Activated T-cell treated with anti-CD3 and anti-CD28 coated beads, Interleukin-2, amount 50 U/mL, for 1 hour (primary cell): Measurements from ENCODE around the gene ITPKB.
A peak's percentile ranks its signal among the peaks of the same experiment; 100 is the strongest.

Experiments
- DNase-seq: peaks from one replicate; pipeline ENCODE4 v3.0.0-alpha.2; 2020

ITPKB gene

DNA sequence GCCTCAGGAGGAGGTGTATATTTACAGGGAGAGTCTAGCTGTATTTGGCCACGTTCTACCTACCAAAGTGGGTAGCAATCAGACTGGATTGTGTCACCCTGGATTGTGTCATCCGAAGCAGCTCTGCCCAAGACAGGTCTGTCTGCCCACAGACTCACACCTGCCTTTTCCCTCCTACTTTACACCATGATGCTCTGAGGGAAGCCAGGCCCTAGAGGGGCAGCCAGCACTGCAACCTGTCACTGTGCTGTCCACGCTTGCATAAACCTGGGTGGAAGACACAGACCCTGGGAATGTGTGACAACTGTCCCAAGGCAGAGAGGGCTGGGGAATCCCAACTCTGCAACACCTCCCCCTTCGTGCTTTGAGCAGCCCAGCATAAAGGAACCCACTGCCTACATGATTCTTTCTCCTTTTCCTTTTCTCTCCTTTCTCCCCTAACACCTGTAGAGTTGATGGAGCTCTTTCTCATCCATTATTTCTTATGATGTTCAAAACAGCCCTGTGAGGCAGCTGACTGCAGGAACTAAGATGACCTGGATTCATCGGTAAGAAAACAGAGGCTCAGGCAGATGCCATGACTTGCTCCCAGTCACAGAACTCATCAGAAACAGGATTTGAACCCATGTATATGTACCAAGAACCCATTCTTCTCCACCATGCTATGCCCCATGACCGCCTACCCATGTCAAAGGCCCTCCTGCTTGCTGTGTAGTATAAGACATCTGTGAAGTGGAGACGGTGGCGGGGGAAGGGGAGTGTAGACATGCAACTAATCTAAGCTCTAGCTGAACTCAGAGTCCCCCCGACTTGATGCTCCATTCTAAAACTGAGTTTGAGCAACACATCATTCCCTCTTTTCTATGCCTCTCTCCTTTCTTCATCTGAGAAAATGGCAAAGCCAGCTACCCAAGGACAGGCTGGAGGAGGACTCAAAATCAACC lies 55.9 kb downstream of the ITPKB start:
- DNase-seq = peak; percentile 51

DNA sequence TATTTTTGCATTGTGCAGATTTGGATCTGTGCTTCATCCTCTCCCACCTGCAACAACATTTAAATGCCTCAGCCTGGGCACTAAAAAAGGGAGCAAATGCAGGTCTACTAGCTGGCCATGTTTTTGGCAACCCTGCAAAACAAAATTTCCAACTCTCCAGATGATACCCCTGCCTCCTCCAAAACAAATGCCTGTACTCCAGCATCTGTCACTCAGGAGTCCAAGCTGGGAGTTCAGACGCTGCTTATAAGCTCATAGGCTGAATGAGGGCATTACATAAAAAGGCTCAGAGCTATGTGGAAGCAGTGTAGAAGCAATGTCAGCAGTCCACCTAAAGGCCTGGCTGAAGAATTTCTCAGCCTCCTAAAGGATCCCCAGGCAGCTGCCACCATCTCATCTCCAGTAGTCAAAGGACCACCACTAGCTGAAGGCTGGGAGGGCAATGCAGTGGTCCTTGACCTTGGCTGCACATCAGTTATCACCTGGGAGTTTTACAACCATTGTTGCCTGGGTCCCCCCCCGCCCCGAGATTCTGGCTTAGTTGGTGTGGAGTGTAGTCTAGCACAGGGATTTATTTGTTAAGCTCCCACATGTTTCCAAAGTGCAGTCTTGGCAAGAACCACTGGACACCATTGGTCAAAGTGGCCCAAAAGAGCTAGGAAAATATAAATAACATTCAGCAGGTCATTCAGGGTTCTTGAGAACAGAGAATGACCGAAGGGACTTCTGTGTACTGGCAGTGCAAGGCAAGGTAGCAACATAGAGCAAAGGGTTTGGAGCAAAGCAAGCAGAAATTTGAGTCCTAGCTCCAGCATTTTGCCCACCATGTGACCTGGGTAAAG lies 57.2 kb downstream of the ITPKB start:
- peak; percentile 17 for DNase-seq

DNA sequence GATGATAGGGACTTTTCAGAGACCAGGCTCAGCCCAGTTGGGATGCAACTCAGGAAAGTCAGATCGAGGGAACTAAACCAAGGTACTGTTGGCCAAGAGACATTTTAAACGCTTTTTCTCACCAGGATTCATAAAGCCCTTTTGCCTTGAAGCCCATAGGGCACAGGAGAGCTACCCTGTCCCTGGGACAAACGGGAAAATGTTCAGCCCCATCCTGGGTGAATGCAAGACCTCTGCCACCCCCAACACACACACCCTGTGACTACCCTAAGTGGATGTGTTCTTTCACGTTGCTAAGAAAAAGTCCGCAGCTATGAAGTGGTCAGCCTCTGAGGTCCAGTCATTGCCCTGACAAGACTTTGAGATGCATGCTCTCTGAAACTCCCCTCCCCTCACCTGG lies 58.4 kb downstream of the ITPKB start:
- peak; percentile 18 for DNase-seq

DNA sequence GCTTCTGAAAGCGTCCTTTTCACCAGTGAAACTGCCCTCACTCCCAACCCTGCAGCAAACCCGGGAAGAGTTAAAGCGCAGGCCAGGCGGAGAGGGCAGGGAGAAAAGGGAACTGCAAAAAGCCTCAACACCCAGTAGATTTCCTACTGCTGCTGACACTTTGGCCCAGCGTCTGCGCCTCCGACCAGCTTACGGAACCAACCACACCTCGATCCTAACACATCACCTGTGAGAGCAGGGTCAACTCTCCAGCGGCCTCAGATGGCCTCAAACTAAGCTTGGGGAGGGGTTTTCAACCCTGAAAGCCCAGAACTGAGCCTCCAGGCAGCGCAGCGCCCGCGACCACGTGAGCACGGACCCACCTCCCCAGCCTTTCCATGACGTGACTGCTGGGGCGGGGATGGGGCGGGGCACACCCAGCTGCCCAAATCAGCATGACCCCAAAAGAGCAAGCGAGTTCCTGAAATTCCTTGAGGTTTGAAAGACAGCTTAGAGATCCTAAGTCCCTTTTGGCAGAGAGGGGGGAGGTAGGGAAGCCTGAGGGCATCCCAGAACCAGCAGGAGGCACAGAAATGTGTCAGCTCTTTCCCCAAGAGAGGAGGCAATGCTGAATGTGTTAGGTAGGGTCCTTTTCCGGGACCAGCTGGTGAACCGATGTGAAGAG lies 59.1 kb downstream of the ITPKB start:
- DNase-seq = peak; percentile 87

DNA sequence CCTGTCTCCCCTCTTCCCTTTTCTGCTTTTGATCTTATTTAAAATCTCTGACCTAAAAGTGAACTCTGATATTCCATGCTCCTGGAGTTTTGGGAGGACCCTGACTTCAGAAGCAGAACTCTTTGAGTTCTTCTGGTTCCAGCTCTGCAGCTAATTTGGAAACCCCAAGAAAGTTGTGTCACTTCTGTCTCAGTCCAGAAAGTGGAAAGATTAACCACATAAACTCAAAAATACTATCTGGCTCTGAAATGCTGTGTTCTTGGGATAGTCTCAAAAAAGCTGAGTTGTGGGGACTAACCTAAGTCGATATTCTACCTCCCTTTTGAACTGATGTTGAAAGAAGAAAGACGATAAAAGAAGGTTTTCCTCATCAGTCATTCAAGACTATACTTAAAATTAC lies 59.8 kb downstream of the ITPKB start:
- no peak for DNase-seq

GRCh38 chr1:226678701-226679100 lies 60.4 kb downstream of the ITPKB start:
- DNase-seq = peak; percentile 53

DNA sequence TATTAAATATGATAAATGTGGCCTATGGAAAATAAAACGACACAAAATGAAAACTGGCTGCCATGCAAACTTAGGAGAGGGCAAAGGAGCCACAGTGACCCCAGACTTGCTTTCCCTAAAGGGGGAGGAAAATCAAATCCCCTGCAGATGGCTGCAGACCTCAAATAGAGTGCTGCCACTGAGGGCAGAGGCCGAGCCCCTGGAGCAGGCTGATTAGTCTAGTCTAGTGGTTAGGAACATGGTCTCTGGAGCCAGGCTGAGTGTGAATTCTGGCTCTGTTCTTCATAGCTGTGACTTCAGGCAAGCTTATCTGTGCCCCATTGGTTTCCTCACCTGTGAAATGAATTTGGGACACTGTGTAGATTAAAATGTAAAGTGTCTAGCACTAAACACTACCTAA lies 60.8 kb downstream of the ITPKB start:
- DNase-seq = peak; percentile 23

- peak; percentile 74 for DNase-seq
Observed at GRCh38 chr1:226677027-226678020, 61.8 kb downstream of the ITPKB start.

DNA sequence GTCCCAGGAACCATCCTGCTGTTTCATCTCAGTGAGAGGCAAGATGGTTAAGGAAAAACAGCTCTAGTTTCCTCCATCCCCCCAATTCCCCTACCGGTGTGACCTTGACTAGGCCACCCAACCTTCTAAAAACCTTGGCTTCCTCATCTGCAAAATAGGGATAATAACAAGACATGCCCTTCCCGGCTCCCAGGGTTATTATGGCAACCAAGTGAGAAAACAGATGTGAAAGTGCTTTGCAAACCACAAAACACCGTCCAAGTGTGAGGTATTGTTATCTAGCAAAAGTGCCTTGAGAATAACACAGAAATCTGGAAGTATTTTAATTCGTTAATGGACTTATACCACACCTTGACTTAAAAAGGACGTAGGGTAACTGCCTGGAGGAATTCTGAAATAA lies 62.7 kb downstream of the ITPKB start:
- DNase-seq = no peak

GRCh38 chr1:226675715-226676357 lies 63.2 kb downstream of the ITPKB start:
- peak; percentile 19 for DNase-seq

- DNase-seq = peak; percentile 69
Observed at GRCh38 chr1:226674892-226675714, 64.0 kb downstream of the ITPKB start.

DNA sequence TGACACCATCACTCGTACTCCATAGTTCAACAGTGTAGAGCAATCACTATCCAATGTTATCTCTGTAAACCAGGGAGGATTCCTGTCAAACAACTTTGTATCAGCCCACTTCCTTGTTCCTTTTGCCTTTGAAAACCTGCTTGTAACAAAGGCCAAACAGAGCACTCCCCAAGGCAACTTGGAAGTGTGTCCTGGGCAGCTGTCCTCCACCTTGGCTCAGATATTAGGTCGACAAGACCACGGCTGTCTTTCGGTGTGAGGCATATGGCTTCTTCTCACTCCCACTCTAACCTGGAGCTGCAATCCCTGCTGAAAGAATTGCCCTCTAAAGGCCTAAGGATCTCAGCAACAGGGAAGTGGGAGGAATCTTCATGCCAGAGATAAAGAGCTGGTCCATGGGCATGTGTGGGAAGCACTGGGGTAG lies 66.7 kb downstream of the ITPKB start:
- peak; percentile 16 for DNase-seq

DNA sequence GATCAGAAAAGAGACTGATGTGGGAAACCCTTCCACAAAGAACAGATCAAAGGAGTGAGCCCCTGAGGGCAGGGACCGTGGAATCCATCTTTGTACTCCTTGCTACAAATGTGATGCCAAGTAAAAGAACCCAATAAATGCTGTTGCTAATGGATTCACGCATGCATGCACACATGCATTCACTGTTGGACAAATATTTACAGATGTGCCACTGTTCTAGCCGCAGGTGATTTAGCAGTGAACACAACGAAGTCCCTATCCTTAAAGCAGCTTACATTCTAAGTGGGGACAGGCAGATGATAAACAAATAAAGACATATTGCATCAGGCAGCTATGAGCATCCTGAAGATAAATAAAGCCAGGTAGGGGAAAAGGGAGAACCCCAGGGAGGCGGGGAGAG lies 67.8 kb downstream of the ITPKB start:
- no peak for DNase-seq

DNA sequence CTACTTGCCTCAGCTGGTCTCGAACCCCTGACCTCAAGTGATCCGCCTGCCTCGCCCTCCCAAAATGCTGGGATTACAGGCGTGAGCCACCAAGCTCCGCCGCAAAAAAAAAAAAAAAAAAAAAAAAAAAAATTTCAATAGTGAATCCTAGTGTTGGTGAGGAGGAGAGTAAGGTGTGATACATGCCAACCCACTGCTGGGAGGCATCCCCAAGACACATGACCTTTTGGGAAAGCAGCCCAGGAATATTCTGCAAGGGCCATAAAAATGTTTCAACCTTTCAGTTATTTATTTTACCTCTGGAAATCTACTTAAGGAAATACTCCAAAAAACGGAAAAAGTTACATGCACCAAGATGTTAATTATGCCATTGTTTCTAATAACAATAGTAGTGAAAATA lies 69.0 kb downstream of the ITPKB start:
- DNase-seq = no peak

- DNase-seq = peak; percentile 12
Observed at GRCh38 chr1:226668173-226668560, 70.9 kb downstream of the ITPKB start.

- DNase-seq = no peak
Observed at GRCh38 chr1:226666692-226667091, 72.4 kb downstream of the ITPKB start.

GRCh38 chr1:226666164-226666506 lies 72.9 kb downstream of the ITPKB start:
- no peak for DNase-seq

DNA sequence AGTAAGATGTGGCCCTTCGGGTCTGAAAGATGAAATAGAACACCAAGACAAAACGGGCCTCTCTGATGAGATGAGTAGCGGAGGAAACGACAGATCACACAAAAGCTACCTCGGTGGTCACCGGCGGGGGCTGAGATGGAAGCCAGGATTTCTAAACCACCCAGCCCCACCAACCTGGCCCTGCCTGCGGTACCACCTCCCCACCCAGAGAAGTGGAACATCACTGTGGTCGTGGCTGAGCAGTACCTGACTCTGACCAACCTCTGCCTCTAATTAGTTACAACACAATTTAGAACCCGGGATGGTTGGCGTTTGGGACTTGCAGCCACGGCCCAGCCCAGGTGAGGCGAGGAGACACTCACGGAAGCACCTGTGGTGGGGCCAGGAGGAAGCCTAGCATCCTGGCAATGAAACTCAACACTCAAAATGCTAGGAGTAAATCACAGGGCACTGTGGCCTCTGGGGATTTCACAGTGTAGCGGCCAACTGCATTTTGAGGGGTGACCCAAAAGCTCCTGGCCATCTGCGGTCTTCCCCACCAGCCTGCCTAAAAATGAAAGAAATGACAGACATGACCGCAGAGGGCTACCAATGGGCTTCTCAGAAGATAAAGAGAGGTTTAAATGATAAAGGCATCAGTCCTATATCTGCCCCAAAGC lies 73.4 kb downstream of the ITPKB start:
- DNase-seq = no peak

GRCh38 chr1:226664413-226665101 lies 74.5 kb downstream of the ITPKB start:
- DNase-seq = no peak

GRCh38 chr1:226663327-226663704 lies 75.8 kb downstream of the ITPKB start:
- no peak for DNase-seq
